HG03045 (cell line): ENCODE results near the gene UQCRQ.
A peak's percentile ranks its signal among the peaks of the same experiment; 100 is the strongest.

Source experiments
- ATAC-seq: cut with Tn5 transposase; IDR thresholded peaks from one replicate; pipeline ENCODE4 v1.9.1; 2021; ENCODE audit warnings: mild to moderate bottlenecking, moderate library complexity; ENCODE audit not compliant: unreplicated experiment

UQCRQ gene

DNA sequence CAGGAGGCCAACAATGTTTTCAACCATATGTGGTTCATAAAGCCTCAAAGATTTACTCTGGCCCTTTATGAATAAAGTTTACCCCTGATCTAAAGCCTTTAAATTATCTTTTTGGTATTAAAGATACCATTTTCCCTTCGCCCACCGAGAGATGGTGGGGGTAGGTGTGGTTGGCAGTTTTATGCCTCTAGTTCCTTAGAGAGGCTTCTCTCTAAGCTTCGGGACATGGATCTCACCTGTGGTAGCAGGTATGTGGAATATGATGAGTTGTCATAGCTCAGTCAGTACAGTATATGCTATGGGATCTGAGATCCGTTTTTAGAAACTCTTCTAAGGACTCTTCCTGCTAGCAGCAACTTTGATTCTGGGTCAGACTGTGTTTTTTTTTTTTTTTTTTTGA is 2.3 kb downstream of the UQCRQ start:
- no peak for ATAC-seq

DNA sequence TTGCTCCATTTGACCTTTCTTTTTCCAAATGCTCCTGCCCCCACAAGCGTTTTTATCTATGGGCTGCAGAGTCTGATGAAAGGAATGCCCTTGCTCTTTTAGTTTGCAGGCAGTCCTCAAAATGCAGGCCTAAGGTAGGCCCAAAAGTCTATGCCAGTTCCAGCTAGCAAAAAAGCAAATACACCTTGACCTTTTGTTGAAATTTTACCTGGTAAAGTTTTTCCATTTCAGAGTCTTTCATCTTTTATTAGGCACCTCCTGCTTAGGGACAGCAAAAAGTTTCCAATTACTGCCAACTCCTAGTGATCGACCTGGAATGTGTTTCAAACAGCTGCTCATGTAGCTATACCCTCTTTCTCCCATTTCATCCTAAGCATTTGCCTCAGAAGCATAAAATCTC is 4.4 kb downstream of the UQCRQ start:
- no peak for ATAC-seq

DNA sequence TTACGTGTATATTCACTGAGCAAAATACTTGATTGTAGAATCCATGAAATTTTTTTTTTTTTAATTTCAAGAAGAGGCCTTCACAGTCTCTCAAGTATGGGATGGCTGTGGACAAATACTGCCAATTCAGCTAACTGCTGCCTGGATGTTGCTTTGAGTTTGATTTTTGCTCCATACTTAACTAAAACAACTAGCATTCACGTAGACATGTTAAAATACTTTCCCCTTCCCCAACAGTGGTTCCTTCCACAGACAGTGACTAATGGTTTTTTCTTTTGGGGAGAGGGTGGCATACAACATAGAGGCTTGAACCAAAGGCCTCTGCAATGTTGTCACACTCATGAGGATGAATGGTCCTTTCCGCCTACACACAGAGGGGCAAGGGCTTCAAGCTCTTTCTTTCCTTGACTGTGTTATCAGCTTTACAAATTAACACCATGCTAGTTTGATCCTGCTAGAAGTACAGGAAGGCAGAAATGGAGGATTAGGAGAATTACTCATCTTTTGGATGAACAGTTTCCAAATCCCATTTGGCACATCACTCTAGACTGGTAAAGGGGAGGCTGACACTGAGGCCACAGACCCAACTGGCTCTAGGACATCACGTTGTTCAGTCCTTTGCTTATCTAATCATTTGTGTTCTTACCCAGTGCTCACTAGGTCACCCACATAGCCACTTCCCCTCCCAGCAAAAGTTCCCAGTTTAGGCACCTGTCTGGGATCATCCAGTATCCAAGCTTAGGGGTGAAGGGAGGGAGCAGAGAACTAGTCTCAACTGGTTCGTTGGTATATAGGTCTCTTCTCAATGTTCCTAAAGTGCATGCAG is 5.2 kb downstream of the UQCRQ start:
- ATAC-seq, result no peak

DNA sequence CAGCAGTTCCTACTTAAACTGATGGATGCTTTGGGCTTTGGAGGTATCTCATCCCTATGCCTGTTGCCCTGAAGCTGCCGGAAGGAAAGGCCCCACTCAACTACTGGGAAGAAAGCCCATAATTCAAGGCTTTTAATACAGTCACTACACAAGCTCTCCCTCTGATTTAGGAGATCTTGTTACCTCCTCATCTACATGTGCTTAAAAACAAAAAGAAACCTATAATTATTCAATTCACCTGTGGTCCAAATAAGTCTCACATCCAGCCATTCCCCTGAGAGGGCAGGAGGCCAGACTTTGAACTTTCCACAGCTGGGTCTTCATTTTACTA is 6.3 kb downstream of the UQCRQ start:
- no peak for ATAC-seq

DNA sequence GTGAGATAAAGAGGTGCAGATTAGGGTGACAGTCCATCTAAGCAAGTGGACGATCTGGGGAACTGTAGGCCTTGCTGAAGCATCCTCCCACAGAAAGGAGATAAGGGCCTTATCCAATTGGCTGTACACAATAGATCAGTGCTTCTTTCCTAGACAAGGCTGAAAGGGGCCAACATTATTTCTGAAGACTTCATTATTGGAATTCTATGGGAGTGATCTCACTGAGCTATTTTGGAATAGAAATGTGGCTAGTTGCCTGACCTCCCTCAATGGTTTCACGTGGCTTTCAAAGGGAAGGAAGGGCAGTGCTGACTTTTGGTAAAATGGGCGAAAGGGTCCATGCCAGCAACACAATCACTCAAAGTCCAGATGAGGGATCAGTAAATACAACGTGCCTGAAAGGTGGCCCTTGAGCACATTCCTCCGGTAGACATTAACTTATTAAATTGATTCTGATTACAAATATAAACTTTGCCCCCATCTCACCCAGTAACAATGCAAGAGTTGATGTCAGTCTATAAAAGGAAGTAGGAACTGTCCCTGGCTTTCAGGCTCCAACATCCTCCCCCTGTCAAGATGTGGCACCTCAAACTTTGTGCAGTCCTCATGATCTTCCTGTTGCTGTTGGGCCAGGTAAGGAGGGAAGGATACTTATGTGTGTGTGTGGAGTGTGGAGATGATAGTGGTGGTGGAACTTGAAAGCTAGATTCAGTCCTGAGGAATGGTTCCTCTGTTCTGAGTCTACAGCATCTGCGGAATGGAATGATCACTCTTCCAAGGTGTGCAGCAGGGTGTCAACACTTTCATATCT is 6.9 kb downstream of the UQCRQ start, which contains the start of gene LEAP2:
TSS of gene LEAP2 (plus strand) at position 550 of the 811 bp plus-strand sequence. CDS start at position 577, 27 bp downstream.
- ATAC-seq, result no peak

DNA sequence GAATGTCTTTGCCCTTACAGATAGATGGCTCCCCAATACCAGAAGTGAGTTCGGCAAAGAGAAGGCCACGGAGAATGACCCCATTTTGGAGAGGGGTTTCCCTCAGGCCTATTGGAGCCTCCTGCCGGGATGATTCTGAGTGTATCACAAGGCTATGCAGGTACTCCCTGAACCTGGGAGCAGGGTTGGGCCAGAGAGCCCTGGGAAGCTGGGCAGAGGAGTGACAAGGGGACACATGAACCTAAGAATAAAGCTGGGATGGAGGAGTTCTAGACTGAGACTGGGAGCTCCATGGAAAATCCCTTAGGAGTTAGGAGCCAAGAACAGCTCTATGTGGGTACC is 7.5 kb downstream of the UQCRQ start:
- ATAC-seq, result no peak

DNA sequence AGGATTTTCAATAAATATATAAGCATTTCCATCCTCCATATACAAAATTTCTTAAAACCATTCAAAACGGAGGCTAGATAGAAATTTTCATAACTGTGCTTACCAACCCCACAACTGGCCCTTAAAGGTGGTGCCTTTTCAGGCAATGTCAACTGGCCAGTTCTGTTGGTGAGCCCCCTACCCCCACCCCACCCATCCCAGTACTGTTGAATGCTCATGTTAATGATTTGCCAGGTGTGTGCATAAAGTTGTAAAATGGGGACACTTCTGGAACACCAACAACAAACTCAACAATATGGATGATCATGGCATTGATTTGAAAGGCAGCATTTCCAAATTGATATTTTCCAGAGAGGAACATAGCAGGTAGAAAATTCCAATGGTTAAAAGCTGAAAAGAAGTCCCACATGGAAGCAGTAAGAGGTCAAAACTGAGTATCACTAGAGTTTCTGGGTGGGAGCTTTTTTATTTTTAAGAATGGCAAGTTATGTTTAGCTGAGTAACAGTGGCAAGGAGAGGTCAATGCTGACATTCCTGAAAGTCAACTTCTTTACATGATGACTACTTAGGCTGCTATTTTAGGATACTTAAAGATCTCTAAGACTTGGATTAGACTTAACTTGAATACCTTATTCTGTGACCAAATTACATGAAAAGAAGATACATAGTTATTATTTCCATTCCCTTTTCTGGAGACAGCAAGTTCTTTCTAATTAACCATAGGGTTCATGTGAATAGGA is 9.7 kb downstream of the UQCRQ start:
- ATAC-seq, result no peak

DNA sequence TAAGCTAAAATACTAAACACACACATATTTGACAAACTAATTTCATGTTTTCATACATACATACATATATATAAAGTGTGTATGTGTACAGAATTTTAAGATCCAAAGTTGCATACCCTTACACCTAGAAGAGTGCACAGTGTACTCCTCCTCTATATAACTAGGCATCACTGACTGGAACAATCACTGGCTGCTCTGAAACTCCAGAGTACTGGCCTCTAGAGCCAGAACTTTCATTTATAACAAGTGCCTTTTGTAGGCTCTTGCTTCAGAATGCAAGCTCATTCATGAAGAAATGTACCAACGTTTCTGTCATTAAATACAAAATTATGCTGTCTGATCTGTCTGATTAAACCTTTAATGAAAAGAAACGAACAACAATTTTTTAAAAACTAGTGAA is 11.0 kb downstream of the UQCRQ start:
- no peak for ATAC-seq

DNA sequence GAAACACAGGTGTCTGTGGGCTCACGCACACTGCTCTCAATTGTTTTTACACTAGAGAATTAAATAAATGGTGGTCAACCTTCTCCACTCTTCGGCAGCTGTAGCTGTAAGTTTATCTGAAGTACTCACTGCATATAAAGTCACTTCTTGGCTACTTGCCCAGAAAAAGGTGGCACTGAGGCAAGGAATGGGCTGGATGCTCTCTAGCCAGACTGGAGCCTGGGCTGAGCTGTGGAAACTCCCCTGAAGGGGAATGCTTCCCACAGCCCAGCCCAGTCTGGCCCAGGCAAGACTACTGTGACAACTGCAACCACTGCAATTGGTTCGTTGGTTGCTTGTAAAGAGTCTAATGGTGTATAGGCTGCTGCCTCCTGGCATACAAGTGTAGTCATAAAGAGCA is 11.5 kb downstream of the UQCRQ start:
- no peak for ATAC-seq

DNA sequence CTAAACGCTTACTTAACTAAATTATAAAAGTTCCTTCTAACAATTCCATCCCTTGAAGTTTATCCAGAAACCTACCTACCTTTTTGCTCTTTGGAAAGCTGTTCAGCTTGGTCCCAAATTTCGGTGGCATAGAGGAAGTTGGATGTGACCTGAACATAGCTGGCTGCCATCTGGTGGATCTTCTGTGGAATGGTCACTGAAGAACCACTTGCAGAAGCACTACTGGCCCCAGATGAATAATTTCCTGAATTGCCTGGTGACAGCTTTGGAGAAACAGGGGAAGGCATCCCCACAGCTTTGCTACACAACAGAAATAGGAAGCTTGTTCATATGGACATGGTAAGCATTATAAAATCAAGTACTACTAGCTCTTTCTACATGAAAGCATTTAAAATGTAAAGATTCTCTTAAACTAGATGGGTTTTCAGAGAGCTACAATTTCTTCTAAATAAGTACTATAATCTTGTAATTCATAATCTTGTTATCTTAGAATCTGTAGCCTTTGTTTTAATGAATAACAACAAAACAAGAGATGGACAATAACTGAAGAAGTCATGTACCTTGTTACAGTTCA is 16.9 kb downstream of the UQCRQ start:
- peak; percentile 47 for ATAC-seq

DNA sequence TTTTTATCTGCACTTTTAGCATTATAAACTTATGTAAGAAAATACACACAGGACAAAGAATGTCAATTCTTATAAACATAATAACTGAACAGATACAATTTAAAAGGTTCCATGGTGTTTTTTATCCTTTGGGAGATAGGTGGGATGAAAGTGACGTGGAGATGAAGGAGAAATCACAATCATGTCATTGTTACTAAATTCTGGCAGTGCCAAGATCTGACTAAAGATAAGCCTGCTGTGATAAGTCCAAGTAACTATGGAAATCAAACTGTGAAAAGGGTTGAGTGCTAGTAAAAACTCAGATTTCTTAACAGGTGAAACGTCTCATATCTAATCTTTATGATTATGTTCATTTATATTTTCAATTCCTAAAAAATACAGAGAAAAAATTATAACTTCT is 18.1 kb downstream of the UQCRQ start:
- no peak for ATAC-seq

DNA sequence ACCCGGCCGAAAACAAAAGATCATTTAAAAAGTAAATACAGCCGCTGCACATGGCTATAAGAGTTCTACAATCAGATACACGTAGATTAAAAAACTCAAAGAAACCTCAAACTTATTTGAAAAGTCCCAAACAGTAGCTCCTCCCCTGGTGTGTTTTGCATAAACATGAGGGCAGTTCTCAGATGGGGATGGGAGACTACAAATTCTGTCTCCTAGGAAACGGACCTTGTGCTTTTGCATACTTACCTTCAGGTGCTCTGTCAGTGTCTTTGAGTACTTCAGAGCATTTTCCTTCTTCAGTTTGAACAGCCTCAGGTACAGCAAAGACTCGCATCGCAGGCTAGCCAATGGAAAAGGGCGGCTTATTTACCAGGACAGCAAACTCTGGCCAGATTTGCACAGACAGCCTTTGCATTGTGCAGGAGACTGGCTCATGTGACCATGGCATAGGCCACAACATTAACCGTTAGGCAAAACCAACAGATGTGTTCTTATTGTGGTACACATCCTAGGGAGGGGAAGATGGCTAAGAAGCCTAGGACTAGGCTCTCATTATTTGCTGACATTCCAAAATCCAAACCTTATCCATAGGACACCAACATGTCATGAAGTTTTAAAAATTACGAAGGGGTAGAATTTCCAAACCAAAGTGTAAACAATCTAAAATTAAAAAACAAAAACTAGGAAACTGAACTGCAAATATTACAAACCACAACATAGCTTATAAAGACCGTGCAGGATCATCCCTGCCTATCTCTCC is 19.8 kb downstream of the UQCRQ start:
- ATAC-seq, result no peak

DNA sequence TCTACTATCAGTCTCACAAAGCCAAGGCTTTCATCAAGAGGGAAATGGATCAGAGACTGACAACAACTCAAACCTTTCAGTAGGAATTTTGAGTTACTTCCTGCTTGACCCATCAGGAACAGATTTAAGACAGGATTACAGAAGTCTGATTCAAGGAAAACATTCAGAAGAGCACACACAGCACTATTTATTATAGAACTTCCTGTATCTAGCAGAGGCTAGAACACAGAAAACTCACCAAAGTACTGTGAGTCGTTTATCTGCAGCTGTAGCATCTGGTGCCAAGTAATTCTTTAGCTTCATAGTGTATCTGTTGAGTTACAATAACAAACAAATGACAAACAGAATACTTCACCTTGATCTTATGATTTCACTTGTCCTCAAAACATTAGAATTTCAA is 20.8 kb downstream of the UQCRQ start:
- ATAC-seq, result no peak

DNA sequence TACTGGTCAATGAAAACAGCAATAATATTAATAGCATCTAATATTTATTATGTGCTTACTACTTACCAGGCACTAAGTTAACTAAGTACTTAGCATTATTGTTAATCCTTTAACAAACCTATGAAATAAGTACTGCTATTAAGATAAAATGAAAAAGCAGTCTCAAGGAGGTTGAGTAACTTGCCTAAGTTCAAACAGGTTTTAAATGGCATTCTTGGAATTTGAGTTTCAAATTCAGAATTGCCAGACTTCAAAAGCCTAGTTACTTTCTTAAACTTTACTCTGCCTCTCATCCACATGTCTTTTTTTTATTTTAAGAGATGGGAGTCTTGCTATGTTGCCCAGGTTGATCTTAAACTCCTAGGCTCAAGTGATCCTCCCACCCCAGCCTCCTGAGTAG is 23.1 kb downstream of the UQCRQ start:
- ATAC-seq, result no peak

DNA sequence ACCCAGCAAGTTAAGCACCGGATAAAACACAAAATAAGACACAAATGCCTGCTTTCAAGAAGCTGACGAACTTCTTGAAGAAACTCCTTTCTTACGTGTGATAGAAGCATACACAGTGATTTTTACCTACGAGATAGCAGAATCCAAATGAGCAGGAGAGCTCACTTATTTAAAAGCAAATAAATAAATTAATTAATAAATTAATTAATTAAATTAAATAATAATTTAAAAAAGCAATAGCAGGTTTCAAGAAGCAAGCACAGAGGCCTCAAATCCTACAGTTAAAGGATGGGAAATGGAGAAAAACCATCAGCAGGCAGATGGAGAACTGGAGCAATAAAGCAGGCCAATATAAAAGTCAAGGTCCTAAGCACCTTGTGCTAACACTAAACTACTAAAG is 24.4 kb downstream of the UQCRQ start:
- ATAC-seq, result no peak

DNA sequence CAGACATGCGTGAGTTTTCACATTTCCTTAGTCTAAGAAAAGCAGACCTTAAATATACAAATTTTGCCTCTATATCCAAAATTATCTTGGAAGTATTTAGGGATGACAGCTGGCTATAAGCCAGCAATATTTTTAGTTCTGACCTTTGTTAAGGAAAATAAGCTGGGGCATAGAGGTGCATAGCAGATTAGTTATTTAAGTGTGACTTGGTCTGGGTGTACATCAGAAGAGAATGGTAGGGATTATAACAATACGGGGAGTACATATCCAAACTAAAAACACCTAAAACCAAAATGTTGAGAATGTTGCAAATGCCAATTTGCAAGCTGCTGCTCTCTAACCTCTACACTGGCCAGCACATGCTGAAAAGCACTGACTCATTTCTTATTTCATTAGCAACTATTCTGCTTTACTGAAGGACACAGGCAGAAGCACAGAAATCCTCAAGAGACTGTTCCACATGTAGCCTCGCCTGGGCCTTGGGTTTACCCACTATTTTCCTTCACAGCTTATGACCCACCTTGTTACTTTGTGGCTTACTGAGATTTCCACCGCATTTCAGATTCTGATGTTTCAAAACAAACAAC is 29.4 kb downstream of the UQCRQ start:
- ATAC-seq, result no peak

DNA sequence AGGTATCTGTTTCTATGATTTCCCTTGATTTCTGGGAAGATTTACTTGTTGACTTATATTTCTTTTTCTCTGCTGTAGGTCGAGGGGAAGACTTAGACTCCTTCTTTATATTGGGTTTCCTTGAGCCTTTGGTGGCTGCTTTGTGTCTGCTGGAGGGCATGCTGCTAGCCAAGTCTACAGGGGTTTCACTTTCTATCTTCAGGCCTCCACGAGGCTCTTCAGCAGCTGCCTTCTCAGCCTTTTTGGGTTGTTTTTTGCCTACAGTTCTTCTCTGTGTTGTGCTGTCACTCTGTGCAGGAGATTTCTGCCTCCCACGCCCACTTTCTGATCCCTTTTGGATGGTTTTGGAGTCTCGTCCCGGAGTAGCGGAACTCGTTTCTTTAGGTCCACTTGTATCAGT is 30.2 kb downstream of the UQCRQ start:
- ATAC-seq, result no peak

DNA sequence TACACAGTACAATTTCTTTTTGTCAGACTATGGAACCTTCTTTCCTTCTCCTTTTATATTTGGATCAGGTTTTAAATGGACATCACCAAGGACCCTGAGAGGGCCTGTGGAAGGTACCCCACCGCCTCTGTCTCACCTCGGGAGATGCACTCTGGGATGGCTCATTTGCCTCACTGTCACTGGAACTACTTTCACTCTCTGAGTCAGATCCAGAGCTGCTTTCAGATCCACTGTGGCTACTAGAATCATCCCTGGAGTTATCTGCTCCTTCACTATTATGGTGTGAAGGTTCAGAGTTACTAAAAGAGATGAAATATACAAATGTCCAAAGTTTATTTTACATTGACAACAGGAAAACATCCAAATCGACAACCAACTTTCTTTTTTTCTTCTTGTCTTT is 31.7 kb downstream of the UQCRQ start:
- ATAC-seq, result no peak

DNA sequence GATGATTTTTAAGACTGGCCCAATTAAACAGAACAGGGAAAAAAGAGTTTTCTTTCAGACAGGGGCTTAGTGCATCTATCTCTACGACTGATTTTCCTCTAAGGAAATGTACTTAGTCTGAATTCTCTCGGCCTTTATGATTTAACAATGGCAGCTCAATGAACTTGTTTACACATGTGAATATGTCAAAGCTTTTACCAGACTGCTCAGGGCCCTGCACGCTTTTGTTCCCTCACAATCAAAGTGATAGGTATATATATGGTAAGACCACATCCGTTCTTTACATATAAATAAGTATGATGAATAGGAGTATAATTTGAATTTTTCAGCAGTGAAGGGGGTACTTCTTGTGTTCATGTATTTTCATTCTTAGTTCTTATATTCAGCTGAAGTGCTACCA is 34.6 kb downstream of the UQCRQ start:
- no peak for ATAC-seq

DNA sequence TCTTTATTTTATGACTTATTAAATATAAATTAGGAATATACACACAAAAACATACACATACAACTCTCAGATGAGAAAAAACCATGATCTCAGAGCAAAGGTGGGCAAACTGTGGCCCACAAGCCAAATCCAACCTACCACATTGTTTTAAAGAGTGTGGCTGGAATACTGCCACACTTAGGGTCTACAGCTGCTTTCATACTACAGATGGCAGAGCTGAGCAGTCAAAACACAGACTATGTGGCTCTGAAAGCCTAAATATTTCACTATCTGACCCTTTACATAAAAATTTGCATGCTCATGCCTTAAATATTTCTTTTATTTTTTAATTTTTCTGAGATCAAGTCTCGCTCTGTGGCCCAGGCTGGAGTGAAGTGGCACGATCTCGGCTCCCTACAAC is 35.3 kb downstream of the UQCRQ start:
- no peak for ATAC-seq
